PFSK-1 (cell line): ENCODE data around the gene GSC2.

Source experiments
- POLR2AphosphoS5 ChIP-seq: IDR thresholded peaks from 2 replicates; pipeline ENCODE4 v1.6.1; 2012; ENCODE audit warnings: low read depth, mild to moderate bottlenecking, control low read depth, low read length, moderate library complexity
- SIN3A ChIP-seq: IDR thresholded peaks from 2 replicates; pipeline ENCODE4 v1.6.1; 2012; ENCODE audit warnings: mild to moderate bottlenecking, low read length, moderate library complexity, borderline replicate concordance; ENCODE audit not compliant: insufficient read depth
- TF ChIP-seq, protein P1 (sequence below), 2 experiments: IDR thresholded peaks; 2 replicates each; pipeline versions ENCODE4 v1.6.1 to v1.8.0; 2011 to 2012; ENCODE audit warnings: low read depth in 2 of 2, low read length in 2 of 2, control low read depth in 1 of 2, inconsistent platforms in 1 of 2, mild to moderate bottlenecking in 1 of 2, moderate library complexity in 1 of 2; ENCODE audit not compliant: insufficient read depth in 1 of 2

DNA sequence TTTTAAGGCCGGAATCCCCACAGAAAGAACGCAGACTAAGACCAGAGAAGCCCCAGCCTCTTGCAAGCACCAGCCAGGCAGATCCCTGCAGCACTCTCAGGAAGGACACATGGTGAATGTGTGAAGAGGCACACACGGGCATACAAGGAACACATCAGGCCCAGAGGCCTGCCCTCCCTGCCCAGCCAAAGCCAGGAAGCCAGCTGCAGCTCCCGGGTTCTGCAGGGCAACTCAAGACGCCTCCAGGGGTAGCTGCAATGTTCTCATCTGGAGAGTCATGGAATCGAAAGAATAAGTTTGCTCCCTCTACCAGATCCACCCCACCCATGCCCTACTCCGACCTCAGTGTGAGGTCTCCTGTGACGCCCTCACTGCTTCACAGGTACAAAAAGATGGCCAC is 30.1 kb downstream of the GSC2 start:
- TF ChIP-seq SIN3A (no peak), POLR2AphosphoS5 (no peak)
- TF ChIP-seq, protein P1, sequence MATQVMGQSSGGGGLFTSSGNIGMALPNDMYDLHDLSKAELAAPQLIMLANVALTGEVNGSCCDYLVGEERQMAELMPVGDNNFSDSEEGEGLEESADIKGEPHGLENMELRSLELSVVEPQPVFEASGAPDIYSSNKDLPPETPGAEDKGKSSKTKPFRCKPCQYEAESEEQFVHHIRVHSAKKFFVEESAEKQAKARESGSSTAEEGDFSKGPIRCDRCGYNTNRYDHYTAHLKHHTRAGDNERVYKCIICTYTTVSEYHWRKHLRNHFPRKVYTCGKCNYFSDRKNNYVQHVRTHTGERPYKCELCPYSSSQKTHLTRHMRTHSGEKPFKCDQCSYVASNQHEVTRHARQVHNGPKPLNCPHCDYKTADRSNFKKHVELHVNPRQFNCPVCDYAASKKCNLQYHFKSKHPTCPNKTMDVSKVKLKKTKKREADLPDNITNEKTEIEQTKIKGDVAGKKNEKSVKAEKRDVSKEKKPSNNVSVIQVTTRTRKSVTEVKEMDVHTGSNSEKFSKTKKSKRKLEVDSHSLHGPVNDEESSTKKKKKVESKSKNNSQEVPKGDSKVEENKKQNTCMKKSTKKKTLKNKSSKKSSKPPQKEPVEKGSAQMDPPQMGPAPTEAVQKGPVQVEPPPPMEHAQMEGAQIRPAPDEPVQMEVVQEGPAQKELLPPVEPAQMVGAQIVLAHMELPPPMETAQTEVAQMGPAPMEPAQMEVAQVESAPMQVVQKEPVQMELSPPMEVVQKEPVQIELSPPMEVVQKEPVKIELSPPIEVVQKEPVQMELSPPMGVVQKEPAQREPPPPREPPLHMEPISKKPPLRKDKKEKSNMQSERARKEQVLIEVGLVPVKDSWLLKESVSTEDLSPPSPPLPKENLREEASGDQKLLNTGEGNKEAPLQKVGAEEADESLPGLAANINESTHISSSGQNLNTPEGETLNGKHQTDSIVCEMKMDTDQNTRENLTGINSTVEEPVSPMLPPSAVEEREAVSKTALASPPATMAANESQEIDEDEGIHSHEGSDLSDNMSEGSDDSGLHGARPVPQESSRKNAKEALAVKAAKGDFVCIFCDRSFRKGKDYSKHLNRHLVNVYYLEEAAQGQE (IDR thresholded peaks at IDR 0.05; ENCODE audit: insufficient read depth in 1 of 2, low read depth in 2 of 2, low read length in 2 of 2) = no peak
